Neural crest cell (in vitro differentiated cells): ENCODE data around the gene OR2AK2. TPM values are rescaled to one million over a fixed set of nuclear protein-coding genes. Genes with fewer than 3 reads are reported as not detected.

Experiments used
- DNase-seq: peaks from one replicate; pipeline ENCODE4 v3.0.0; 2021; ENCODE audit warnings: low read depth, mixed read lengths, low spot score
- H3K27ac Mint-ChIP-seq: one replicate; pipeline ENCODE4 v1.8.0; 2021; ENCODE audit warnings: mild to moderate bottlenecking, mixed read lengths; ENCODE audit not compliant: unreplicated experiment
- H3K27me3 Mint-ChIP-seq: 2 replicates; pipeline ENCODE4 v1.8.0; 2021; ENCODE audit warnings: low read depth, mild to moderate bottlenecking, mixed read lengths
- H3K36me3 Mint-ChIP-seq: 2 replicates; pipeline ENCODE4 v1.8.0; 2021; ENCODE audit warnings: low read depth, mild to moderate bottlenecking, mixed read lengths
- H3K4me1 Mint-ChIP-seq: 2 replicates; pipeline ENCODE4 v1.8.0; 2021; ENCODE audit warnings: mixed read lengths
- H3K4me3 Mint-ChIP-seq: one replicate; pipeline ENCODE4 v1.8.0; 2021; ENCODE audit warnings: mild to moderate bottlenecking, mixed read lengths
- H3K9me3 Mint-ChIP-seq: 2 replicates; pipeline ENCODE4 v1.8.0; 2021; ENCODE audit warnings: mixed read lengths
- total RNA-seq: library from RNA; stranded (reverse); gene quantifications from 2 replicates; pipeline ENCODE4 v1.2.1, GENCODE V29; 2021
- TF ChIP-seq, protein P1 (sequence below): fragments of 200-600 bp; sonication (generic); conservative IDR thresholded peaks from 2 replicates; pipeline ENCODE4 v1.5.0; 2021; ENCODE audit warnings: antibody characterized with exemption, mild to moderate bottlenecking

OR2AK2 gene
- total RNA-seq, 1 donor from 2014 or later: not detected

DNA sequence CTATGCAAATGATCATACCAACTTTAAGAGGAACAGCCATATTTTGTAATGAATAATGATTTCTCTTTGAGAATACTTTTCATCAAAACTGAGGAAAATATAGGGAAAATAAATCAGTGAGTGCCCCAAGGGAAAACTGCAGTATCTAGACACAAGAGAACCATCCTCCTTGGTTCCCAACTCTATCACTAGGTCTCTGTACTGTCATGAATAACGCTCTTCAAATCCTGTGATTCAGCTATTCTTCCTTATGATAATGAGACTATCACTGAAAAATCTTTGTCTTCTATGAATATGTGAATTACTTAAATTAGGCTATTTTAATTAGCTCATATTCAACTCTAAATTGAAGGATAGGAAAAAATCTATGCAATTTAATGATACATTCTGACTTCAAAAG lies 50.8 kb downstream of the OR2AK2 start:
- Mint-ChIP-seq H3K9me3 (peaks cover 26% of the 10 kb centered on the region), H3K4me1 (no peaks in the 10 kb centered on the region), H3K4me3 (no peak overlapping the region), H3K27ac (no peak overlapping the region), H3K27me3 (no peaks in the 10 kb centered on the region), H3K36me3 (peaks cover 5% of the 10 kb centered on the region)
- DNase-seq: no peak
- TF ChIP-seq, protein P1, sequence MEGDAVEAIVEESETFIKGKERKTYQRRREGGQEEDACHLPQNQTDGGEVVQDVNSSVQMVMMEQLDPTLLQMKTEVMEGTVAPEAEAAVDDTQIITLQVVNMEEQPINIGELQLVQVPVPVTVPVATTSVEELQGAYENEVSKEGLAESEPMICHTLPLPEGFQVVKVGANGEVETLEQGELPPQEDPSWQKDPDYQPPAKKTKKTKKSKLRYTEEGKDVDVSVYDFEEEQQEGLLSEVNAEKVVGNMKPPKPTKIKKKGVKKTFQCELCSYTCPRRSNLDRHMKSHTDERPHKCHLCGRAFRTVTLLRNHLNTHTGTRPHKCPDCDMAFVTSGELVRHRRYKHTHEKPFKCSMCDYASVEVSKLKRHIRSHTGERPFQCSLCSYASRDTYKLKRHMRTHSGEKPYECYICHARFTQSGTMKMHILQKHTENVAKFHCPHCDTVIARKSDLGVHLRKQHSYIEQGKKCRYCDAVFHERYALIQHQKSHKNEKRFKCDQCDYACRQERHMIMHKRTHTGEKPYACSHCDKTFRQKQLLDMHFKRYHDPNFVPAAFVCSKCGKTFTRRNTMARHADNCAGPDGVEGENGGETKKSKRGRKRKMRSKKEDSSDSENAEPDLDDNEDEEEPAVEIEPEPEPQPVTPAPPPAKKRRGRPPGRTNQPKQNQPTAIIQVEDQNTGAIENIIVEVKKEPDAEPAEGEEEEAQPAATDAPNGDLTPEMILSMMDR: no peak

Other genes starting within 250 kb of the OR2AK2 start
- not detected in 2 replicates for gene OR6F1, start 248.6 kb upstream of the OR2AK2 start, total RNA-seq
- gene OR14K1, start 226.6 kb upstream of the OR2AK2 start, total RNA-seq: not detected in 2 replicates
- gene OR14A2, start 217.1 kb upstream of the OR2AK2 start, total RNA-seq: not detected in 2 replicates
- gene OR1C1, start 204.7 kb upstream of the OR2AK2 start, total RNA-seq: not detected in 2 replicates
- gene OR14A16, start 141.1 kb upstream of the OR2AK2 start, total RNA-seq: not detected in 2 replicates
- gene OR11L1, start 123.3 kb upstream of the OR2AK2 start, total RNA-seq: not detected in 2 replicates
- 1.6 and 2.1 TPM in 2 replicates for gene TRIM58, start 108.0 kb upstream of the OR2AK2 start, total RNA-seq
- 0.75 and 0.96 TPM in 2 replicates for gene OR2W3, start 69.6 kb upstream of the OR2AK2 start, total RNA-seq
- gene OR2T8, start 45.0 kb upstream of the OR2AK2 start, total RNA-seq: not detected in 2 replicates
- gene OR2AJ1, start 40.3 kb upstream of the OR2AK2 start, total RNA-seq: not detected in 2 replicates
- not detected in 2 replicates for gene OR2L8, start 16.4 kb upstream of the OR2AK2 start, total RNA-seq
- gene OR2L5, start 48.4 kb downstream of the OR2AK2 start, total RNA-seq: not detected in 2 replicates
- 0.09 TPM in 2 replicates for gene OR2L2, start 64.8 kb downstream of the OR2AK2 start, total RNA-seq
- gene OR2L3, start 81.6 kb downstream of the OR2AK2 start, total RNA-seq: not detected in 2 replicates
- gene OR2L13, start 130.0 kb downstream of the OR2AK2 start, total RNA-seq: not detected in 2 replicates
- gene OR2M5, start 179.9 kb downstream of the OR2AK2 start, total RNA-seq: not detected in 2 replicates
- not detected in 2 replicates for gene OR2M2, start 209.6 kb downstream of the OR2AK2 start, total RNA-seq
- gene OR2M3, start 232.0 kb downstream of the OR2AK2 start, total RNA-seq: not detected in 2 replicates